WTC11 (cell line): ENCODE results near the gene KCNMA1.

Experiments used
- ATF3 ChIP-seq: sonication (generic); formaldehyde crosslinking; conservative IDR thresholded peaks from 2 replicates; pipeline ENCODE4 v1.8.1; 2022; ENCODE audit warnings: mild to moderate bottlenecking, missing genetic modification reagents
- ATF6 ChIP-seq: sonication (generic); formaldehyde crosslinking; IDR thresholded peaks from 2 replicates; pipeline ENCODE4 v1.8.1; 2023; ENCODE audit warnings: mild to moderate bottlenecking, missing genetic modification reagents
- CREB1 ChIP-seq: sonication (generic); formaldehyde crosslinking; IDR thresholded peaks from 2 replicates; pipeline ENCODE4 v1.8.0; 2023; ENCODE audit warnings: mild to moderate bottlenecking, missing genetic modification reagents
- CTCF ChIP-seq: fragments of 200-600 bp; IDR thresholded peaks from 2 replicates; pipeline ENCODE4 v1.8.0; 2022; ENCODE audit warnings: antibody characterized with exemption
- ESRRA ChIP-seq: sonication (generic); formaldehyde crosslinking; IDR thresholded peaks from 2 replicates; pipeline ENCODE4 v1.8.1; 2022; ENCODE audit warnings: mild to moderate bottlenecking, missing genetic modification reagents, borderline replicate concordance
- FOXK1 ChIP-seq: sonication (generic); formaldehyde crosslinking; IDR thresholded peaks from 2 replicates; pipeline ENCODE4 v1.8.0; 2022; ENCODE audit warnings: mild to moderate bottlenecking, moderate library complexity, missing genetic modification reagents
- JAZF1 ChIP-seq: fragments of 250-450 bp; sonication (Bioruptor Pico); IDR thresholded peaks from 2 replicates; pipeline ENCODE4 v1.9.0; 2021; ENCODE audit warnings: moderate library complexity, mild to moderate bottlenecking, inconsistent platforms
- JUN ChIP-seq: sonication (generic); formaldehyde crosslinking; IDR thresholded peaks from 2 replicates; pipeline ENCODE4 v1.8.0; 2023; ENCODE audit warnings: mild to moderate bottlenecking, missing genetic modification reagents
- MAX ChIP-seq: sonication (generic); formaldehyde crosslinking; IDR thresholded peaks from 2 replicates; pipeline ENCODE4 v1.8.0; 2022; ENCODE audit warnings: mild to moderate bottlenecking, missing genetic modification reagents
- TF ChIP-seq, protein P1 (sequence below): fragments of 250-450 bp; sonication (Bioruptor Pico); IDR thresholded peaks from 2 replicates; pipeline ENCODE4 v1.9.0; 2021; ENCODE audit warnings: mild to moderate bottlenecking, borderline replicate concordance
- TF ChIP-seq, protein P2 (sequence below): sonication (generic); formaldehyde crosslinking; IDR thresholded peaks from 2 replicates; pipeline ENCODE4 v1.8.1; 2023; ENCODE audit warnings: mild to moderate bottlenecking, missing genetic modification reagents, moderate library complexity
- TF ChIP-seq, protein P3 (sequence below): fragments of 250-450 bp; sonication (Bioruptor Pico); conservative IDR thresholded peaks from 2 replicates; pipeline ENCODE4 v1.9.0; 2021; ENCODE audit warnings: mild to moderate bottlenecking

DNA sequence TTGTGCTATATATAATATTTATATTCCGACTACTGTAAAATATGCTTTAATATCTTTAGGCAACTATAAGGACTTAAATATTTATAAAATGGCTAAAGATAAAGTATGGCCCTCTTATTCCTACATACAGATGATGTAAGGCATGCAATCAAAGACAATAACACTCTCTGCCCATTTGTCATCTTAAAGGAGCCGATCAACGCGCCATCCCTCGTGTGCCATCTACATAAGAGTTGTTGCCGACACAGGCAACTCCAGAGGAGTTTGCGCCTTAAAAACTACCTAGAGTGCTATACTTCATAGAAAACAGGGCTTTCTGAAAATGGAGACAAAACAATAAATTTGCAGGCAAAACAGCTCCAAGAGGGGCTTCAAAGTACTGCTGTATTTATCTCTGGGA lies 709.0 kb downstream of the KCNMA1 start:
- TF ChIP-seq, protein P1, sequence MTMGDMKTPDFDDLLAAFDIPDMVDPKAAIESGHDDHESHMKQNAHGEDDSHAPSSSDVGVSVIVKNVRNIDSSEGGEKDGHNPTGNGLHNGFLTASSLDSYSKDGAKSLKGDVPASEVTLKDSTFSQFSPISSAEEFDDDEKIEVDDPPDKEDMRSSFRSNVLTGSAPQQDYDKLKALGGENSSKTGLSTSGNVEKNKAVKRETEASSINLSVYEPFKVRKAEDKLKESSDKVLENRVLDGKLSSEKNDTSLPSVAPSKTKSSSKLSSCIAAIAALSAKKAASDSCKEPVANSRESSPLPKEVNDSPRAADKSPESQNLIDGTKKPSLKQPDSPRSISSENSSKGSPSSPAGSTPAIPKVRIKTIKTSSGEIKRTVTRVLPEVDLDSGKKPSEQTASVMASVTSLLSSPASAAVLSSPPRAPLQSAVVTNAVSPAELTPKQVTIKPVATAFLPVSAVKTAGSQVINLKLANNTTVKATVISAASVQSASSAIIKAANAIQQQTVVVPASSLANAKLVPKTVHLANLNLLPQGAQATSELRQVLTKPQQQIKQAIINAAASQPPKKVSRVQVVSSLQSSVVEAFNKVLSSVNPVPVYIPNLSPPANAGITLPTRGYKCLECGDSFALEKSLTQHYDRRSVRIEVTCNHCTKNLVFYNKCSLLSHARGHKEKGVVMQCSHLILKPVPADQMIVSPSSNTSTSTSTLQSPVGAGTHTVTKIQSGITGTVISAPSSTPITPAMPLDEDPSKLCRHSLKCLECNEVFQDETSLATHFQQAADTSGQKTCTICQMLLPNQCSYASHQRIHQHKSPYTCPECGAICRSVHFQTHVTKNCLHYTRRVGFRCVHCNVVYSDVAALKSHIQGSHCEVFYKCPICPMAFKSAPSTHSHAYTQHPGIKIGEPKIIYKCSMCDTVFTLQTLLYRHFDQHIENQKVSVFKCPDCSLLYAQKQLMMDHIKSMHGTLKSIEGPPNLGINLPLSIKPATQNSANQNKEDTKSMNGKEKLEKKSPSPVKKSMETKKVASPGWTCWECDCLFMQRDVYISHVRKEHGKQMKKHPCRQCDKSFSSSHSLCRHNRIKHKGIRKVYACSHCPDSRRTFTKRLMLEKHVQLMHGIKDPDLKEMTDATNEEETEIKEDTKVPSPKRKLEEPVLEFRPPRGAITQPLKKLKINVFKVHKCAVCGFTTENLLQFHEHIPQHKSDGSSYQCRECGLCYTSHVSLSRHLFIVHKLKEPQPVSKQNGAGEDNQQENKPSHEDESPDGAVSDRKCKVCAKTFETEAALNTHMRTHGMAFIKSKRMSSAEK (CRISPR knock-in tag) = no peak
- TF ChIP-seq CTCF = no peak
- TF ChIP-seq JAZF1 (CRISPR knock-in tag) = no peak
- TF ChIP-seq ATF6 (CRISPR knock-in tag) = no peak
- TF ChIP-seq, protein P2, sequence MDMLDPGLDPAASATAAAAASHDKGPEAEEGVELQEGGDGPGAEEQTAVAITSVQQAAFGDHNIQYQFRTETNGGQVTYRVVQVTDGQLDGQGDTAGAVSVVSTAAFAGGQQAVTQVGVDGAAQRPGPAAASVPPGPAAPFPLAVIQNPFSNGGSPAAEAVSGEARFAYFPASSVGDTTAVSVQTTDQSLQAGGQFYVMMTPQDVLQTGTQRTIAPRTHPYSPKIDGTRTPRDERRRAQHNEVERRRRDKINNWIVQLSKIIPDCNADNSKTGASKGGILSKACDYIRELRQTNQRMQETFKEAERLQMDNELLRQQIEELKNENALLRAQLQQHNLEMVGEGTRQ (CRISPR knock-in tag) = no peak
- TF ChIP-seq ATF3 (CRISPR knock-in tag) = no peak
- TF ChIP-seq CREB1 (CRISPR knock-in tag) = no peak
- TF ChIP-seq MAX (CRISPR knock-in tag) = no peak
- no peak for TF ChIP-seq ESRRA (CRISPR knock-in tag)
- TF ChIP-seq FOXK1 = no peak
- TF ChIP-seq JUN (CRISPR knock-in tag) = no peak
- TF ChIP-seq, protein P3, sequence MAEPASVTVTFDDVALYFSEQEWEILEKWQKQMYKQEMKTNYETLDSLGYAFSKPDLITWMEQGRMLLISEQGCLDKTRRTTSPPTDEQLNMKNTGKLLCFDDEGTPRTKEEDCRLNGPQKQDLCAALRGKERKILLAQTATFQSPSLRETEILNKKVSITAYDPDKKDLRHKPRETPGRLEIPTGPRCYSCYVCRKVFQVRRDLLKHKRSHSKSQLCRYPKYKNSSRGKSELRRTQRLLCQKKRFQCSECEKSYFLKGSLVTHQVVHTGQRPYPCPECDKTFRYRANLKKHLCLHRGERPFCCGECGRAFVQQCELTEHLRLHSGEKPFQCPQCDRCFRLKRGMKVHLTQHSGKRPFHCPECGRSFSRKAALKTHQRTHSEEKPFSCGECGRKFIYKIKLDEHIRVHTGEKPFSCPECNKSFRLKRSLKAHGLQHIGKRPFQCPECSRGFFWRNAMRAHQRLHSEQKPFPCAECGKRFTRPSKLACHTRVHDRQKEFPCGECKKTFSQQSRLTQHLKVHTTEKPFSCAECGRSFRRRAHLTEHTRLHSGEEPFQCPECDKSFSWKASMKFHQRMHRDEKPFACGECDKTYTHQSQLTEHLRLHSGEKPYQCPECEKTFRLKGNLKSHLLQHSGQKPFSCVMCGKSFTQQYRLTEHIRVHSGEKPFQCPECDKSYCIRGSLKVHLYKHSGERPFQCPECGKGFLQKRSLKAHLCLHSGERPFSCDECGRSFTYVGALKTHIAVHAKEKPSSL (CRISPR knock-in tag) = no peak
